HL-60 (cell line): ENCODE results near the gene BNIP5.

Source experiments
- POLR2AphosphoS5 ChIP-seq: IDR thresholded peaks from 2 replicates; pipeline ENCODE4 v1.6.1; 2012; ENCODE audit warnings: low read depth
- REST ChIP-seq: IDR thresholded peaks from 2 replicates; pipeline ENCODE4 v1.6.1; 2012; ENCODE audit warnings: low read depth; ENCODE audit not compliant: insufficient replicate concordance
- SPI1 ChIP-seq: IDR thresholded peaks from 2 replicates; pipeline ENCODE4 v1.6.1; 2012; ENCODE audit warnings: low read depth, mild to moderate bottlenecking, borderline replicate concordance
- TF ChIP-seq, protein P1 (sequence below): IDR thresholded peaks from one replicate; pipeline ENCODE4 v1.5.1; 2011; ENCODE audit warnings: low read length, control low read depth, inconsistent platforms; ENCODE audit not compliant: insufficient read depth

- TF ChIP-seq, protein P1, sequence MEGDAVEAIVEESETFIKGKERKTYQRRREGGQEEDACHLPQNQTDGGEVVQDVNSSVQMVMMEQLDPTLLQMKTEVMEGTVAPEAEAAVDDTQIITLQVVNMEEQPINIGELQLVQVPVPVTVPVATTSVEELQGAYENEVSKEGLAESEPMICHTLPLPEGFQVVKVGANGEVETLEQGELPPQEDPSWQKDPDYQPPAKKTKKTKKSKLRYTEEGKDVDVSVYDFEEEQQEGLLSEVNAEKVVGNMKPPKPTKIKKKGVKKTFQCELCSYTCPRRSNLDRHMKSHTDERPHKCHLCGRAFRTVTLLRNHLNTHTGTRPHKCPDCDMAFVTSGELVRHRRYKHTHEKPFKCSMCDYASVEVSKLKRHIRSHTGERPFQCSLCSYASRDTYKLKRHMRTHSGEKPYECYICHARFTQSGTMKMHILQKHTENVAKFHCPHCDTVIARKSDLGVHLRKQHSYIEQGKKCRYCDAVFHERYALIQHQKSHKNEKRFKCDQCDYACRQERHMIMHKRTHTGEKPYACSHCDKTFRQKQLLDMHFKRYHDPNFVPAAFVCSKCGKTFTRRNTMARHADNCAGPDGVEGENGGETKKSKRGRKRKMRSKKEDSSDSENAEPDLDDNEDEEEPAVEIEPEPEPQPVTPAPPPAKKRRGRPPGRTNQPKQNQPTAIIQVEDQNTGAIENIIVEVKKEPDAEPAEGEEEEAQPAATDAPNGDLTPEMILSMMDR = no peak
- TF ChIP-seq POLR2AphosphoS5 (no peak), REST (no peak), SPI1 (no peak)
Measured at GRCh38 chr6:36328600-36328999, 8.1 kb downstream of the BNIP5 start.
